Measurements from ENCODE around the gene TSPAN18.
A peak's percentile ranks its signal among the peaks of the same experiment; 100 is the strongest.

Gene TSPAN18

DNA sequence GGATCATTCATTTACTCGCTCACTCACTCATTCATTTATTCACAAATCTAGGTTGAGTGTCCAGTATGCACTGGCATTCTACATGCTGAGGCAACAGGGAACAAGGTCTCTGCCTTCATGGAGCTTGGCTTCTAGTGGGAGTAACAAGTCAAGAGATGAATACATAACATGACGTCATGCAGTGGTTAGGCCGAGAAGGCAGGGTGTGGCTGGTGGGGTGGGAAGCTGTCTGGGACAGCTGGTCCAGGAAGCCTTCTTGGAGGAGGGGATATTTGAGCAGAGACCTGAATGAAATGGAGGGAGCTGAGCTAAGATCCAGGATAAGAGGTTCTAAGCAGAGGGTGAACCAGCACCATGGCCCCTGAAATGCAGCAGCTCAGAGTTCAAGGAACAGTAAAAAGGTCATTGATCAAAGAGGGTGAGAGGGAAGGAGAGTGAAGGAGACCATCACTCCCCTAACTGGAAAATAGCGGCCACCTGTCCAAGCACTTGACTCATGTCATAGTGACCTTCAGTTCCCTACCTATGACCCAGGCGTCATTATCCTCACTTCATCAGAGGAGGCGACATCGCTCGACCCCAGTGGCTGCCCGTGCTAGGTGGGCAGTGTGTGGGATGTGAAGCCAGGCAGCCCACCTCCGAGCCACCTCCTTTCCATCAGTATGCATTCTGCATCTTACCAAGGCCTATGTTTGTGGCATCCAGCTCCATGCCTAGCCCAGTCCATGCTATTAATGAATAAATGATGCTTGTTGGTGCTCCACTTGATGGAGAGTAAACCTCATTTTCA lies 105.0 kb downstream of the TSPAN18 start:
- no peak for DNase-seq

DNA sequence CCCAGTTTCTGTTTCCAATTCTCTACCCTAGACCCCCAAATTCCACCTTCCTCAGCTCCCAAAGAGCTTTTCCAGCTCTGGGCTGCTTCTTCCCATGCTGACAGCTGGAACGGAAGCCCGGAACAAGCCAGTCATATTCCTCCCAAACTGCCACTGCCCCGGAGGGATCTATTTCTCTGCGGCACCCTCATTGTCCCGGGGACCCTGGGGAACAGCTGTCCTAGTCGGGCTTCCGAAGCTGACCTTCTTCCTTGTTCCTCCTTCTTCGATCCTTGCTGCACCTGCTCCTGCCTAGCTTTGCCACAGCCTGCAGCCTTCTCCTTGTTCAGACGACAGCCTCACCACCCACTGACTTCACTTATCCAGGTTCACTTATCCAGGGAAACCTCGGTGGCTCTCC lies 105.7 kb downstream of the TSPAN18 start:
- DNase-seq = no peak

DNA sequence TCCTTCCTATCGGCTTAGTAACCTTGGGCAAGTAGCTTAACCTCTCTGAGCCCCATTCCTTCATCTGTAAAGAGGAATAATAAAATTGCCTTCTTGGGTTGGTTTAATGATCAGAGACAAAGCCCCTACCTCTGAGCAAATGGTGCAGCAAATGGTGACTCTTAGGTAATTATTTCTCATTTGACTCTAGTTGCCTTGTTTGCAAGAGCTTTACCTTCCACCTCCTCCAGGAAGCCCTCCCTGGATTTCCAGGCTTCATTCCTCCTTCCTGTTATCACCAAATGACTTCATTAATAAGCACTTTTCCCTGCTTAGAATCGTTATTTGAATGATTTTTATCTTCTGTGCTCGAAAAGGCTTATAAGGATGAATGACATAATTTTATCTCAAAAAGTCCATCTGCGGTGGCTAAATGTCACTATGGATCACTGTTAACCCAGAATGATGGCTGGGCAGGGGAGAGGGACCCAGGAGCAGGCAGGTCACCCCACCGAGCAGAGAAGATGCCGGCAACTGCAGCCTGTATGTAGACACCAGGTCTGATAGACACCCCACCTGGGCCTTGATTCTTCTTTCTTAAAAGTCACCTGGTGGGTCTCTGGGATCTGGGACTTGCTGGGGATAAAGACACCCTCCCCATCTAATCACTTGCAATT lies 106.6 kb downstream of the TSPAN18 start:
- no peak for DNase-seq

DNA sequence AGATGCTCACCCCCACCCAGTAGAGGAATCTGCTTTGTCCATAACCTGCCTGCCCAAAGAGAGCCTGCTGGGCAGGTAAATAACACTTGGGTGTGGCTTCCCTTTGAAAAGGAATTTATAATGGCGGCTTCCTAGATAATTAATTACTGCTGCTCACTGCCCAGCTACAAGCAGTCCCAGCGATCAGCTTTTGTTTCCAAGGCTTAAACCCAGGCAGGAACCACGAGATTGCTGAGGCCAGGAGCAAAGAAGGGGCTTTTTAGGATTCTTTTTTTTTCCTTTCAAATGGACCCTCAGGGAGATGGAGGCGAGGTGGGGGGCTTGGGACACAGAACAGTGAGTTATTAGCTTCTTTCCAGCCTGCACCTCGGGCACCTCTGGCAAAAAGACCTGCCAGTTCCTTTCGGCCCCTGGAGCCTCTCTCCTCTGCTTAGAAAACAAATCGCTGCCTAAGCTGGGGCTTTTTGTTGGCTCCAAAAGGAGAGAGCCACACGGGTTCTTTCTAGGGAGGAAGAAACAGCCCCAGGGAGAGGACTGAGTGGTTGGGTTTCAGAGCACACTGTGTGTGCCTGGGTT lies 107.2 kb downstream of the TSPAN18 start:
- DNase-seq = no peak

DNA sequence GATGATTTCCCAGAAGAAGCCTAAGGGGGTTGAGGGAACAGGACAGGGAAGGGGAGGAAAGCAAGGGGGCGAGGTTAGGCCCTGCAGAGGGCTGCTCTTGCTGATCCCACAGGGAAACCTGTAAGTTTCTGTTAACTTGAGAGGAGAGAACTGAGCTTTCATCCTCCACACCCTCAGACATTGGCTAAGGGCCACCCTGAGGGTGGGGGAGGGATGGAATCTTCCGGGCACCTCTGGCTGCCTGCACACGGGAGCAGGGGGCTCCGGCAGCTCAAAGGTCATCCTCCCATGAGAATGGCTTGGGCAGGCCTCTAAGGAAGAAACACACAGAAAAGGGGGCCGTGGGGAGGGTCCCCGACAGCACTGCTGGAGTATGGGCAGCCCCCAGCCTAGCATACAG lies 108.1 kb downstream of the TSPAN18 start:
- DNase-seq = no peak

DNA sequence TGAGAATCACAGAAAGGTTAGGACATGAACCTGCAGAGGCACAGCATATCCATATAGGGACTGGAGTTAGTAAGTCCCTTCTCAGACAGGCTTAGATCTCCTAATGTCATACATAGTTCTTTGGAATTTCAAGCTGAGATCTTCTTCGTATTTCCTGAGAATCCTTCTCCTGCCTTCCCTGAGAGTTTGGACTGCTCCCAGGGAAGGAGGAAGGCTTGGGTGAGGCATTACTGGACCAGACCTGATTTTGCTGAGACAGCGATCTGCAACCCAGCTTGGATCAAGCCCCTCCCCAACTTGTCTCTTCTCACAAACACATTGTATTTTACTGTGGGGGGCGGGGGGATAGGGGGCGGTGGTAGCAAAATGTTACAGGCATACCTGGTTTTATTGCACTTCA lies 108.5 kb downstream of the TSPAN18 start:
- DNase-seq = no peak

DNA sequence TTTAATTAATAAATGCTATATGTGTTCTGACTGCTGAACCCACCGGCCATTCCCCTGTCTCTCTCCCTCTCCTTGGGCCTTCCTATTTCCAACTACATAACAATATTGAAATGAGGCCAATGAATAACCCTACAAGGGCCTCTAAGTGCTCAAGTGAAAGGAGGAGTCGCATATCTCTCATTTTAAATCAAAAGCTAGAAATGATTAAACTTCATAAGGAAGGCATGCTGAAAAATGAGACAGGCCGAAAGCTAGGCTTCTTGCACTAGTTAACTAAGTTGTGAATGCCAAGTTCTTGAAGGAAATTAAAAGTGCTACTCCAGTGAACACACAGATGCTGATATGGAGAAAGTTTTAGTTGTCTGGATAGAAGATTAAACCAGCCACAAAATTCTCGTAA lies 109.2 kb downstream of the TSPAN18 start:
- no peak for DNase-seq

DNA sequence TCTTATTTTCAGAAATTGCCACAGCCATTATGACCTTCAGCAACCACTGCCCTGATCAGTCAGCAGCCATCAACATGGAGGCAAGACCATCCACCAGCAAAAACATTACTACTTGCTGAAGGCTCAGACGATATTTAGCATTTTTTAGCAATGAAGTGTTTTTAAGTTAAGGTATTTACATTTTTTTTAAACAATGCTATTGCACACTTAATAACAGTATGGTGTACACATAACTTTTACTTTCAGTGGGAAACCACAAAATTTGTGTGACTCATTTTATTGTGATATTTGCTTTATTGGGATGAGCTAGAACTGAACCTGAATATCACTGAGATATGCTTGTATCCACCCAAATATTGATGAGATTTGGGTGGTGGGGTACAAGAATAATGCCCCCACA lies 110.9 kb downstream of the TSPAN18 start:
- peak; percentile 67 for DNase-seq

DNA sequence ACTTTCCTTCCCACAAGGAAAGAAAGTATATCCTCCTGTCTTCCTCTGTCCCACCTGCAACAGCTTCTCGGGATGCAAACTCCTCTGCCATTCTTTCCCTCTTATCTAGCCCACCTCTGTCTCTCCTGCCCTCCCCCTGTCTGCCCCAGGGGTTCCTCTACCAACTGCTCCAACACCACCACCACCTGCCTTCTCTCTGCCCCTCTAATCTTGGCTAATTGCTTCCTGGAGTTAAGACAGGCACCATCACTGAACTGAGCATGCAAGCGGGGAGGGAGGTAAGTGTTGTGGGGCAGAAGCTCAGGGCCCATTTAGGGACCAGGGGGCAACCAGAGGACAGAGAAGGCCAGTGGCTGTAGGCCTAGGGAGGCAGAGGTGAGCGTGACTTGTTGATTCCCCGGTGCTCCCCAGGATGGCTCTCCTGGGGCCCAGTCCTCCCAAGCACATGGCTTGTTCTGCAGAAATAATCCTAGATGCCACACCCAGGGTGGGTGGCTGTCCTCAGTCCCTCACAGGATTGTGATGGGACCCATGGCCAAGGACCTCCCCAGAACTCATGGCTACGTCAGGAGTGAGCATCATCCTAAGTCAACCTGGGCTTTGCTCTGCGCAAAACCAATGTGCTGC lies 112.8 kb downstream of the TSPAN18 start:
- no peak for DNase-seq

DNA sequence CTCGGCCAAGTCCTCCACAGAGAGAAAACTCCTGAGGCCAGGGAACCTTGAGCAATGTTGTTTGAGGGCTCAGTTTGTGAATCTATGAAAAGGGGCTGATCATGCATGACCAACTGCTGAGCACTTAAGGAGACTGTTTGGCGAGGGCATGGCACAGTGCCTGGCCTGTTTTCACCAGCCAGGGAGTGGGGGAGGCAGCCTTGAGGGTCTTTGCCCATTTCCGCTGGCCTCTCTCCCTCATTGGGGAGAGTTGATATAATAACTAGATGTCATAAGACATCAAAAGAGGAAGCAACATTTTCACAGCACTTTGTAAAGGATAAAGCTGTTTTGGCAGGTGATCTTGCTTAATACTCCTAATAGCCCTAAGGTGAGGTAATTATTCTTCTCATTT lies 113.3 kb downstream of the TSPAN18 start:
- DNase-seq = no peak

DNA sequence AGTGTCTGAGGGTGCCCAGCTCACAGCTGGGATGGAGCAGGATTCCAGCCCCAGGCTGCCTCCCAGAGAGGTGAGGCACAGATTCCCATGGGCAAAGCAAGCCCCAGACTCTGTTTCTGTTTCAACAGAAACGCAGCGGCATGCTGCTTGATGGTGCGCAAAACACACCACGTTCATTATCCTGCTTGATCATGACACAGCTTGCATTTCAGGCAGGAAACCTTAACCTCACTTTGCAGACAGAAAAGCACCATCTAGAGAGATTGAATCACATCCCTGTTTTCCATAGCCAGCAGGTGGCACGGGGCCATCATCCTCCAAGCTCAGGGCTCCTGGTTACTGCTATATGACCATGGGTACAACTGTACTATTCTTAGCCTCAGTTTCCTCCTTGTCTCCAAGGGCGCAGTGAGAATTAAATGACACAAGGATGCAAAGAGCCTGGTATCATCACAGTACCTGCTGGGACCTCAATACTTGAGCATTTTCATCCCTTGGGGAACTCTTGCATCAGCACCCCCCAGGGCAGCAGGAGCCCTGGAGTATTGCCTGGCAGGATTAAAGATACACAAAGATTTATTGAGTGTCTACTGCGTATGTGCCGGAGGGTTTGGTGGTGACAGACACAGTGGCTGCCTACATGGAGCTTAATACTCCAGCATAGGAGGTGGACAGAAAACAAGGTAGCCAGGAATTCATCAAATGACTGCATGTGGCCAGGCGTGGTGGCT lies 113.9 kb downstream of the TSPAN18 start:
- no peak for DNase-seq

DNA sequence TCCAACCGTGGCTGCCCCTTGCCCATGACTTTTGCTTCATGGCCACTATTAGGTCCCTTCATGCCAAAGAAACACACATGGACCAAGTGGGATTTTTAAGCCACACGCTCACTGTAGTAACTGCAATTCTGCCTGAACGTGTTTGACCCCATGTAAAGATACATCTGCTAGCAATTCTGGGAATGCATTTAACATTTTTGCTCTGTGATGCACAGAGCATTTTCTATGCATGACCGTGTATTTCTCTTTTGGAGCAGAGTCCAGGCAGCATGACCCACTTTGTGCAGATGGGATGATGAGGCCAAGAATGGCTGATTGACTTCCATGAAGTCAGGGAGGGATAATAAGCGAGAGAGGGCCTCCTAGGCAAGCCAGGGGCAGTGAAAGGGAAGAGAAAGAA lies 115.5 kb downstream of the TSPAN18 start:
- peak; percentile 93 for DNase-seq

DNA sequence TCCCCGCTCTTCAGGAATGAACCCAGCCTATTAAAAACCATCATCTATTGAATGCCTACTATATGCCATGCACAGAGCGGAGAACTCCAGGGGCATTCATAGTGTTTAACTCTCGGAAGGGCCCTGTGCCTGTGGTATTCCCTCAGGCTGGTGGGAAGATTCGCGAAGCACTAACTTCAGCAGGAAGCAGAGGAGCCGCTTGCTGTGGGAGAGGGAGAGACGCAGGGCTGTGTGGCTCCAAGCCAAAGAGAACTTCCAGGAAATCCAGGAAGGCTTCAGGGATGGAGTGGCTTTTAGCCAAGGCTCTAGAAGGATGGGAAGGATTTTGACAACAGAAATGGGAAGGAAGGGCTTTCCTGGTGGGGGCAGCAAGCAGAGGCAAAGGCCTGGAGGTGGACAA lies 120.1 kb downstream of the TSPAN18 start:
- DNase-seq = no peak

DNA sequence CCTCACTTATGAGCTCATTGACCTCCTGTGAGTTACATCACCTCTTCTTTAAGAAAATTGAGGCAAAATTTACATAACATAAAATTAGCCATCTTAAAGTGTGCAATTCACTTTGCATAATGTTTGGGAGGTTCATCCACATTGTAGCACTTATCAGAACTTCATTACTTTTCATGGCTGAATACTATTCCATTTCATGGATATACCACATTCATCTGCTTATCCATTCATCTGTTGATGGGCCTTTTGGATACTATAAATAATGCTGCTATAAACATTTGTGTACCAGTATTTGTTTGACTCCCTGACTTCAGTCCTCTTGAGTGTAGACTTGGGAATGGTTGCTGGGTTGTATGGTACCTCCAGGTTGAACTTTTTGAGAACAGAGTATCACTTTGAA lies 120.6 kb downstream of the TSPAN18 start:
- no peak for DNase-seq

DNA sequence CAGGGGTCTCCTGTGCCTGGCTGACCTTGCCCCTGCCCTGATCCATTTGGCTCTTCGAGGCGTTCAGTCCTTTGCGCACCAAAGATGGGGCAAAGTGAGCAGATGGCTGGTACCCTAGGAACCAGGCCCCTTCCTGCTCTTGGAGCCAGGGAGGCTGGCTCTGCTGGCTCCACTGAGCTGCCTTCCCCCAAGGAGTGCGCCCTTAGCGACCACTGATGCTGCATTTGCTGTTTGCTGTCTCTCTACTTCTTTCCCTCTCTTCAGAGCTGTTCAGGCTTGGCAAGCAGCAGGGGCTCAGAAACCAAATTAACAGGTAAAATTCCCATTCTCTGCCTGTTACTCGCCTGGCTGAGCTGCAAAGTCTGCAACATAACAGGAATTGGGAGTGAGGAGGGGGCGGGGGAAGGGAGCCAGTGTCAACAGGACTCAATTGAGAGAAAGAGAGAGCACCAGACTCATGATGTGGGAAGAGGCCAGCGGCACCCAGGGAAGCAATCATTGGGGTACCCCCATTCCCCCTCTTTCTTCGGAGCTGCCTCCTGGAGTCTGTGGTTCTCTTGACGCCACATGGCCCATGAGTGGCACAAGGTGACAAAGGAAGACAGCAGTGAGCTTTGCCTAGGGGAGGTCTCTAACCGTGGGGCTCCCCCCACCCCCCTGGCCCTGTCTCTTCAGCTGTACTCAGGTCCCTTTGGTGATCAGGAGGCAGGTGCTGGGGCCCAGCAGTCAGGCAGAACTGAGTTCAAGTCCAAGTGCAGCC lies 121.6 kb downstream of the TSPAN18 start:
- DNase-seq = no peak

DNA sequence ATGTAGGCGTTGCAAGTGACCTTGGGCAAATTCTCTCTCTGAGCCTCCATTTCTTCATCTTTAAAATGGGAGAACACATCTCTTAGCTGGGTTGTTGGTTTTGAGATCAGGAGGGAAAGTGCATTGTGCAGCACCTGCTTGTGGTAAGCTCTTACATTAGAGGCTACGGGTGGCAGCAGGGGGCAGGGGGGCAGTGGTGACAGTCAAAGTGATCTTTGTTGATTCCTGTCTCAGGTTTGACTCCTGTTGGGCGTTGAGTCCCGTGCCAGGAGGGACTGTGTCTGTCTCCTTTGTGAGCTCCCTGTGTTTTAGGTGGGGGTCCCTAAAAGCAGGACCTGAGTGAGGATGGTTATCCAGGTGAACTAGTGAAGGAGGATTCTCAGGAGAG lies 122.2 kb downstream of the TSPAN18 start:
- no peak for DNase-seq

DNA sequence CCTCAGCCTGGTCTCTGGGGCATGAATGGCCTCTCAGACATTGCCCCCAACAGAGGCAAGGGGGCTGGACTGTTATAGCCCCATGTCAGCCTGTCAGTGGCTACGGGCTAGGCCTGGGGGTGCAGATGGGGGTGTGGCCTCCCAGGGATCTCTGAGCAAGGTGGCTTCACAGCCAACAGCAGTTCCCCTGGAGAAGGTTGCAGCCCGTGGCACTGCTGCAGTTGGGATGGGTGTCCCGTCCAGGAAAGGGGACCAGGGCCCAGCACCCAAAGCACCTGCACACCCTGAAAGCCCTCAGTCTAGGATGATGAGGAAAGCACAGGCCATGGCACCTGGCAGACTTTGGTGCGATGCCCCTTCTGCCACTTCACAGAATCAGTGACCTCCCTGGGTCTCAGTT lies 122.7 kb downstream of the TSPAN18 start:
- DNase-seq = no peak

DNA sequence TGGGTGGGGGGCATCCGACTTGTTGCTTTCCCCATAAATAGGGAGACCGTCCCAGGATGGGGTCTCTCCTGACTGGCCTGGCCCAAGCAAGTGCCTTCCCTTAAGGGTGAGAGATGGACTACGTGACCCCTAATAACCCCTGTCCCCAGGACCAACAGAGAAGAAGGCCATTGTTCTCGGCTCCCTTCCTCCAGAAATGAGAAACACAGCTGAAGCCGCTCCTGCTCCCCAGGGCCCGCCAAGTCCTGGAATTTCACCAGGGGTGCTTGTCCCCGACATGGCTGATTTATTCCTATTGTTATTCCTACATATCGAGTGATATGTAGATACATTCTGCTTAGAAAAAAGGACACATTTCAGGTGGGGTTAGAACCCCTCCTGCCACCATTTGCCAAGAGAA lies 123.2 kb downstream of the TSPAN18 start:
- DNase-seq = no peak

DNA sequence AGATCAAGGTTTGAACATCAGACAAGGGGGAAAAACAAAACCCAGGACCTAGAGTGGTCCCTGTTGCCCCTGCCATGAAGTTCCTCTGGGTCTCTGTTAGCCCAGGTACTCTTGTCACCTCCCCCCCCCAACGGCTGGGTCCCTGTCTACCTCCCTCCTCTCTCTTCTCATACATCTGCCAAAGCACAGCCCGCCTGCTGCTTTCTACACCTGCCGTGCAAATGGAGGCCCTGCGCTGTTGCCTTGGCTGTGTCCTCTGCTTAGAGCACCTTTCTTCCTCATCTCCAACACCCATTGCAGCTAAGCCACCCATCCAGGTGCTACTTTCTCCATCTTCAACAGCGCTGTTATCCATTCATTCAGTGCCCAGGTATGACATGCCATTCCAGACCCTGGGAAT lies 124.7 kb downstream of the TSPAN18 start:
- no peak for DNase-seq

DNA sequence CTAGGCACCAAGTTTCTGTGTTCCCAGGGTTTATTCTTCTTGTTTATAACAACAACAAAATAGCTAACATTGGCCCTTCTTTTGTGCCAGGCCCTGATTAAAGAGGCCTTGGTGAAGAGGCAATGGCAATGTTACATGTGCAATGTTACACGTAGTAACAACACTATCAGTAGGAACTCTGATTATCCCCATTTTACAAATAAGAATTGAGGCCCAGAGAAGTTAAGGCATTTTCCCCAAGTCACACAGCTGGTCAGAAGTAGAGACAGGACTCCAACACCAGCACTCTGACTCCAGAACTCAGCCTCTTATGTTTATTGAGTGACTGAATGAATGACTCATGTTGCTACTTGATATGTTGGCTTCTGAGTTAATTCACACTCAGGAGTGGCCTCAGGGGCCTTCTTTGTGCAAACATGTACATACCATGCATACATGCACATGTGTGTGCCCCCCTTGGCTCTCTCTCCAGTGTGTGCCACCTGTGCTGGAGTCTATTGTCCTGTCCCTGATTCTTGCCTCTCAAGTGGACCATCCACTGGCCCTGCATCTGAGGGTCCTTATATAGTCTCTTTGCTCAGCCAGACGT lies 125.5 kb downstream of the TSPAN18 start:
- peak; percentile 23 for DNase-seq

DNA sequence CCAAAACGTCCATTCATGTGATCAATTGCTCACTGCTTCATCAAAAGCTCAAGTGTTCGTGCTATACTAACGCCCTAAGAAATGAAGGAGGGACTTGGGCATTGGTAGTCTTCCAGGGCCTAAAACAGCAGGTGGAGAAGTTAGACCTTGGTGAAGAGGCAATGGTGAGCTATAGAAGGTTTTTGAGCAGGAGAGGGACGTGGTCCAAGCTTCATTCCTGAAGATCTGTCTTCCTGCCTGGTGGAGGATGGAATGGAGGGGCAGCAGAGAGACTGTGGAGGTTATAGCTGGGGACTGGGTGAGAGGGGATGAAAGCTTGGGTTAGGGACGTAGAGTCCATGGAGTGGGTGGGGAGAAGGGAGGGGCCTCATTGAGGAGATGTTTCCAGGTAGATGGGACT lies 126.2 kb downstream of the TSPAN18 start:
- no peak for DNase-seq

DNA sequence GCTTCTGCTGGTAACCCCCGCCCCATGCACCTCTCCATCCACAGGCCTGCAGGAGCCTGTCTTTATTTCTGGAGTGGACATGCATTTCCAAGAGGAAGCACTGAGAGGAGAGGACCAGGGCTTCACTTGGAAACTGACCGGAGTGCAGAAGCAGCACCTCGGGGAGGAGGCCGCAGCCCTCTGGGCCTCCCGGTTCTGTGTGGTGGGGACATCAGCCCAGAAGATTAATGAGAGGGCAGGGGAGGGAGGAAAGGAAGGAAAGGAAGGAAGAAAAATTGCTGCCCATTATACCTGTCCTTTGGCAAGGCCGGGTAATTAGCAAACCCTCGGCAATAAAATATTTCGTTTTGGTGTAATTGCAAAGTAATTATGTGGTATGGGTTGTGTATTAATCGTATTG lies 126.9 kb downstream of the TSPAN18 start:
- DNase-seq = no peak
